Uterus (tissue), 2 donors: Measurements from ENCODE around the gene SURF2.

ENCODE experiments used
- POLR2A ChIP-seq, 2 donors: fragments of 450-650 bp; IDR thresholded peaks; one replicate each; pipeline ENCODE4 v1.6.1; 2016; ENCODE audit warnings: antibody characterized with exemption in 2 of 2, mild to moderate bottlenecking in 1 of 2, moderate library complexity in 1 of 2
- TF ChIP-seq, protein P1 (sequence below), 4 experiments: fragments of 200-600 bp in 2 of 4; fragments of 450-650 bp in 2 of 4; sonication (generic) in 2 of 4; IDR thresholded peaks; one replicate each; pipeline ENCODE4 v1.5.1; 2016 to 2019; ENCODE audit warnings: antibody characterized with exemption in 4 of 4, mild to moderate bottlenecking in 2 of 4, moderate library complexity in 1 of 4

GRCh38 chr9:133400292-133400691, 43.9 kb downstream of the SURF2 start:
- TF ChIP-seq, protein P1, sequence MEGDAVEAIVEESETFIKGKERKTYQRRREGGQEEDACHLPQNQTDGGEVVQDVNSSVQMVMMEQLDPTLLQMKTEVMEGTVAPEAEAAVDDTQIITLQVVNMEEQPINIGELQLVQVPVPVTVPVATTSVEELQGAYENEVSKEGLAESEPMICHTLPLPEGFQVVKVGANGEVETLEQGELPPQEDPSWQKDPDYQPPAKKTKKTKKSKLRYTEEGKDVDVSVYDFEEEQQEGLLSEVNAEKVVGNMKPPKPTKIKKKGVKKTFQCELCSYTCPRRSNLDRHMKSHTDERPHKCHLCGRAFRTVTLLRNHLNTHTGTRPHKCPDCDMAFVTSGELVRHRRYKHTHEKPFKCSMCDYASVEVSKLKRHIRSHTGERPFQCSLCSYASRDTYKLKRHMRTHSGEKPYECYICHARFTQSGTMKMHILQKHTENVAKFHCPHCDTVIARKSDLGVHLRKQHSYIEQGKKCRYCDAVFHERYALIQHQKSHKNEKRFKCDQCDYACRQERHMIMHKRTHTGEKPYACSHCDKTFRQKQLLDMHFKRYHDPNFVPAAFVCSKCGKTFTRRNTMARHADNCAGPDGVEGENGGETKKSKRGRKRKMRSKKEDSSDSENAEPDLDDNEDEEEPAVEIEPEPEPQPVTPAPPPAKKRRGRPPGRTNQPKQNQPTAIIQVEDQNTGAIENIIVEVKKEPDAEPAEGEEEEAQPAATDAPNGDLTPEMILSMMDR (IDR thresholded peaks at IDR 0.05) = no peak
- TF ChIP-seq POLR2A (IDR thresholded peaks at IDR 0.05) = no peak
